ENCODE data around the gene NAALADL2. TPM values are rescaled to one million over a fixed set of nuclear protein-coding genes. Genes with fewer than 3 reads are reported as not detected.

The NAALADL2 gene
- total and polyA plus RNA-seq, 2 of the 13 experiments (the other 11 are each of a cell fraction or from before 2014, with no cell fraction given), result 0.08 TPM; not detected in 1

DNA sequence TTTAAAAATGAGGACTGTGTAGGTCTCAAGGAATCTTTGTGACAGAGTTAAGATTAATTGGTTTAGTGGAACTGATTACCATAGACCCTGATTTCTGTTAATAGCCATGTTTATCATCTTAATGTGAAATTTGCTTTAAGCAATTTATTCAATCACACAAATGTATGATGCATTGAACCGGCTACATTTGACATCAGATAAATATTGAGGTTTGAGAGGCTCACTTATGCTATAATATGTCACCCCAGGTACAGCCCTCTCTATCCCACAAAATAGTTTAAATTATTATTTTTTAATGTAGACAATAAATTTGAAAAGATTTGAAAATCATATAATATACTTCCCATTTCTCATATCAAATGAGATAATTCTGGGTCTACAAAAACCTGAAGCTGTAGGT is 413.3 kb downstream of the NAALADL2 start:
- Histone ChIP-seq H3K4me2 (ENCODE audit: low read depth, low read length) (no peak overlapping the region), H4K20me1 (ENCODE audit: insufficient read depth, low read length) (no peaks in the 10 kb centered on the region), H3K9ac (ENCODE audit: insufficient read depth, low read depth, low read length) (no peak overlapping the region), H3K36me3 (replicated peaks in 1 of 2; ENCODE audit: control insufficient read depth in 1 of 2, insufficient read depth in 2 of 2, low read length in 2 of 2) (no peaks in the 10 kb centered on the region), H3K9me3 (ENCODE audit: low read length) (no peaks in the 10 kb centered on the region), H3K27me3 (ENCODE audit: control insufficient read depth in 1 of 2, insufficient read depth in 2 of 2, low read length in 2 of 2) (no peaks in the 10 kb centered on the region), H3K79me2 (ENCODE audit: insufficient read depth, low read length) (no peaks in the 10 kb centered on the region), H3K4me1 (ENCODE audit: insufficient read depth, low read length) (no peaks in the 10 kb centered on the region), H2AFZ (ENCODE audit: low read length) (no peak overlapping the region), H3K27ac (ENCODE audit: extremely low read length, insufficient read depth, low read length) (no peak overlapping the region), H3K4me3 (replicated peaks in 1 of 3; ENCODE audit: insufficient read depth in 1 of 3, low read depth in 2 of 3, low read length in 3 of 3) (no peak overlapping the region)
- intact Hi-C loops (cut with micrococcal nuclease; ENCODE audit: unreplicated experiment), result no loop called here
- in situ Hi-C loops (cut with HindIII; ENCODE audit: extremely low pct_ligation_motif_present, low pct_unique_long_range_greater_than_20kb), result no loop called here
- no peak for DNase-seq (ENCODE audit: low spot score)
- BruUV-seq (replicated peaks), result no TSS peak
- WGBS (ENCODE audit: low lambda C conversion rate), result 4% methylated on average over 1 of the region's 1 CpG
- CTCF ChIA-PET (ENCODE audit: low intra/inter-chr PET ratio, low total read pairs), result no interaction called here
- FAIRE-seq, result no peak
- no peak for ATAC-seq
- TF ChIP-seq NR2F2 (IDR thresholded peaks at IDR 0.05; ENCODE audit: borderline replicate concordance, low read depth), result no peak
- no peak for TF ChIP-seq MLXIP (CRISPR knock-in tag; IDR thresholded peaks at IDR 0.05; ENCODE audit: borderline replicate concordance)
- TF ChIP-seq ARID5B (CRISPR knock-in tag; IDR thresholded peaks at IDR 0.05), result no peak
- no peak for TF ChIP-seq SAFB2 (CRISPR knock-in tag; IDR thresholded peaks at IDR 0.05; ENCODE audit: borderline replicate concordance, low read depth)
- TF ChIP-seq ZNF451 (CRISPR knock-in tag; IDR thresholded peaks at IDR 0.05), result no peak
- TF ChIP-seq ZNF460 (CRISPR knock-in tag; IDR thresholded peaks at IDR 0.05; ENCODE audit: borderline replicate concordance), result no peak
- TF ChIP-seq MAZ (IDR thresholded peaks at IDR 0.05; ENCODE audit: borderline replicate concordance, low read depth, low read length), result no peak
- no peak for TF ChIP-seq MAZ (CRISPR knock-in tag; IDR thresholded peaks at IDR 0.05; ENCODE audit: low read depth)
- TF ChIP-seq MLLT10 (CRISPR knock-in tag; IDR thresholded peaks at IDR 0.05), result no peak
- no peak for TF ChIP-seq CSRNP2 (CRISPR knock-in tag; conservative IDR thresholded peaks at IDR 0.05; ENCODE audit: low read depth)
- no peak for TF ChIP-seq NR2F6 (IDR thresholded peaks at IDR 0.05)
- no peak for TF ChIP-seq NR2F6 (CRISPR knock-in tag; IDR thresholded peaks at IDR 0.05)
- no peak for TF ChIP-seq KDM4B (CRISPR knock-in tag; IDR thresholded peaks at IDR 0.05)
- TF ChIP-seq ZBTB43 (CRISPR knock-in tag; conservative IDR thresholded peaks at IDR 0.05), result no peak
- no peak for TF ChIP-seq JDP2 (CRISPR knock-in tag; IDR thresholded peaks at IDR 0.05; ENCODE audit: borderline replicate concordance)
- no peak for TF ChIP-seq ZNF563 (CRISPR knock-in tag; IDR thresholded peaks at IDR 0.05)
- no peak for TF ChIP-seq SRF (IDR thresholded peaks at IDR 0.05; ENCODE audit: low read depth, low read length)
- POLR2A ChIA-PET, result no interaction called here
